Sigmoid colon (tissue), 4 donors: ENCODE results near the gene NR2F1-AS1.

Source experiments
- POLR2A ChIP-seq, 2 donors: fragments of 450-650 bp; IDR thresholded peaks; one replicate each; pipeline ENCODE4 v1.6.1; 2016; ENCODE audit warnings: antibody characterized with exemption in 2 of 2, mild to moderate bottlenecking in 2 of 2, moderate library complexity in 2 of 2
- POLR2AphosphoS5 ChIP-seq, 4 donors: sonication (generic); formaldehyde crosslinking; IDR thresholded peaks; one replicate each; pipeline ENCODE4 v1.6.1; 2017; ENCODE audit warnings: antibody characterized with exemption in 4 of 4
- TF ChIP-seq, protein P1 (sequence below), 4 experiments: fragments of 450-650 bp in 3 of 4; fragments of 200-600 bp in 1 of 4; IDR thresholded peaks; one replicate each; pipeline ENCODE4 v1.5.1; 2016 to 2019; ENCODE audit warnings: antibody characterized with exemption in 4 of 4, mild to moderate bottlenecking in 3 of 4, moderate library complexity in 2 of 4

GRCh38 chr5:93461756-93462155 lies 119.3 kb downstream of the NR2F1-AS1 start:
- TF ChIP-seq, protein P1, sequence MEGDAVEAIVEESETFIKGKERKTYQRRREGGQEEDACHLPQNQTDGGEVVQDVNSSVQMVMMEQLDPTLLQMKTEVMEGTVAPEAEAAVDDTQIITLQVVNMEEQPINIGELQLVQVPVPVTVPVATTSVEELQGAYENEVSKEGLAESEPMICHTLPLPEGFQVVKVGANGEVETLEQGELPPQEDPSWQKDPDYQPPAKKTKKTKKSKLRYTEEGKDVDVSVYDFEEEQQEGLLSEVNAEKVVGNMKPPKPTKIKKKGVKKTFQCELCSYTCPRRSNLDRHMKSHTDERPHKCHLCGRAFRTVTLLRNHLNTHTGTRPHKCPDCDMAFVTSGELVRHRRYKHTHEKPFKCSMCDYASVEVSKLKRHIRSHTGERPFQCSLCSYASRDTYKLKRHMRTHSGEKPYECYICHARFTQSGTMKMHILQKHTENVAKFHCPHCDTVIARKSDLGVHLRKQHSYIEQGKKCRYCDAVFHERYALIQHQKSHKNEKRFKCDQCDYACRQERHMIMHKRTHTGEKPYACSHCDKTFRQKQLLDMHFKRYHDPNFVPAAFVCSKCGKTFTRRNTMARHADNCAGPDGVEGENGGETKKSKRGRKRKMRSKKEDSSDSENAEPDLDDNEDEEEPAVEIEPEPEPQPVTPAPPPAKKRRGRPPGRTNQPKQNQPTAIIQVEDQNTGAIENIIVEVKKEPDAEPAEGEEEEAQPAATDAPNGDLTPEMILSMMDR (IDR thresholded peaks at IDR 0.05) = no peak
- no peak for TF ChIP-seq POLR2A (IDR thresholded peaks at IDR 0.05)
- TF ChIP-seq POLR2AphosphoS5 (IDR thresholded peaks at IDR 0.05) = no peak
